ENCODE results near the gene HS6ST3.
"Not testable (repeated sequence)": the region's sequence is repeated elsewhere in the genome, so short reads cannot be mapped to it uniquely, and the experiment has no call there.

The HS6ST3 gene

DNA sequence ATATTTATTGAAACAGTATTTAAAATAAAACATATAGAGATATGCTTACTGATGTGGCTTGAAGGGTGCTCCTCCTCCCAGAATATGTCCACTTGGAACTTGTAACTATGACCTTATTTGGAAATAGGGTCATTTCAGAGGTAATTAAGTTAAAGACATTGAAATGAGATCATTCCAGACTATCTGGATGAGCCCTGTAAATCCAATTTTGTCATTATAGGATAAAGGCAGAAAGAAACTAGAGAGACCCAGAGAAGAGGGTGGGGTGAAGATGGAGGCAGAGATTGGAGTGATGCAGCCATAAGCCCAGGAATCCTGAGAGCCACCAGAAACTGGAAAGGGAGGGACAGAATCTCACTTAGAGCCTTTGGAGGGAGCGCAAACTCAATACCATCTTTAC is 661.2 kb downstream of the HS6ST3 start:
- no peak for DNase-seq

DNA sequence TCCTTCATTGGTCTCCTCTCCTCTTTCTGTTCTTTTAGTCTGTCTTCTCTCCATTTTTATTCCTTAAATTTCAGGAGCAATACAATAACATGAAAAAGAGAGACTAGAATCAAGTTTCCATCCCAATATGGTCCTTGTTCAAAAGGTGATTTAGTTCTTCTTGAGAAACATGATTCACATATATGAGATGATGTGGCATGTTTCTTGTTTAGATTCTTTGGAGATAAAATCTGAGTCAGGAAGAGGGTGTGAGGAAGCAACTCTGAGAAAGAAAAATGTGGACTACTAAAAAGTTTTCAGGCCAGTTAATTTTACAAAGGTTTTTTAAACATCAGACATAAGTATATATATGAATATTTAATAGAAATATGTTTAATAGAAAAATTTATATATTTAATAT is 673.0 kb downstream of the HS6ST3 start:
- DNase-seq, result no peak

DNA sequence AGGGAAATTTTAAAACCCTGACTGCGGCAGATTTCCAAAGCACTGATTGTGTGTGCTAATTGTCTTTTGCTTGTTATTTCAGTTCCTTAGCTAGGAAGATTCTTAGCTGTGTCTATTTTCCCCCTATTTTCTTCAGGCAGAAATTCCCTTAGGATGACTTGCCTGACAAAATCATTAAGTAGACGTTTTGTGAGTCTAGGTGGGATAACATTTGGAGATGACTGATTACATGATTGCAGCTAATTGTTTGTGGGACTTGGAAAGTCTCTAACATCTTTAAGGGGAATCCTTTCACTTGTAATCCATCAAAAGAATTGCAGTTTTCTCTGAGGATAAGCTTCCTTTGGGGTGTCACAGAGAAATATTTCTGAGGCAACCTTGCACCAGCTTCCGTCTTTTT is 676.4 kb downstream of the HS6ST3 start:
- DNase-seq, result no peak

DNA sequence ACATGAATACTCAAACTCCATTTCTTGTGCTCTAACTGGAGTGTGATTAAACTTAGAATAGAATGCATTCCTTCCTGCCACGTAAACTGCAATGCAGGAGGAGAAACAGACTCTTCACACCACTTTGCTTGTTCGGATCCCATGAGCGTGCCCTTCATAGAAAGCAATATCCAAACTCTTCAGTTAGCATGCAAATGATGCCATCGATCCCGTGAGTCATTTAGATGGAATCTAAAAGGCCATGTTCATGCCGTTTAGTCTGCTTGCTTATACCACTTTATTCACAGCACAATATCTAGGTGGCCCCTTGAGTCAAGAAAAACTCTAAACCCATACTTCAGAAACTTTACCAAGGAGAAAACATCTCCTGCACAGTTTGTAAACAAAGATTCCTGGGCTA is 678.6 kb downstream of the HS6ST3 start:
- DNase-seq, result no peak

DNA sequence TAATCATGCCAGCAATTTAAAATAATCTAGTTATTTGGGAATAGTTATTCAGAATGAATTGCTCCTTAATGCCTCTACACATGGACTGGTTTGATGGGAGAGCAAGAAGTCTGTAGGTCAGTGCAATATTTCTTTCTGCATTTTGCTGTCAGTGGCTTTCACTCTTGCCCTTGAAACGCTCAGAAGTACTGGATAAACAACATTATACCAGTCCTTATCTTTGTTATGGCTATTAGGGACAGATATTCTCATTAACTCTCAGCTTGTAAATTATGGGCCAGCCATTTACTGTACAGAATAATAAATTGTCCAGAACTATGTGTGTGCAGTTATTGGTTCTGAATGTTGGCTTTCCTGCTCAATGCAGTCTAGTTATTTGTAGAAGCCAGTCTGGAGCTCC is 680.0 kb downstream of the HS6ST3 start:
- no peak for DNase-seq

DNA sequence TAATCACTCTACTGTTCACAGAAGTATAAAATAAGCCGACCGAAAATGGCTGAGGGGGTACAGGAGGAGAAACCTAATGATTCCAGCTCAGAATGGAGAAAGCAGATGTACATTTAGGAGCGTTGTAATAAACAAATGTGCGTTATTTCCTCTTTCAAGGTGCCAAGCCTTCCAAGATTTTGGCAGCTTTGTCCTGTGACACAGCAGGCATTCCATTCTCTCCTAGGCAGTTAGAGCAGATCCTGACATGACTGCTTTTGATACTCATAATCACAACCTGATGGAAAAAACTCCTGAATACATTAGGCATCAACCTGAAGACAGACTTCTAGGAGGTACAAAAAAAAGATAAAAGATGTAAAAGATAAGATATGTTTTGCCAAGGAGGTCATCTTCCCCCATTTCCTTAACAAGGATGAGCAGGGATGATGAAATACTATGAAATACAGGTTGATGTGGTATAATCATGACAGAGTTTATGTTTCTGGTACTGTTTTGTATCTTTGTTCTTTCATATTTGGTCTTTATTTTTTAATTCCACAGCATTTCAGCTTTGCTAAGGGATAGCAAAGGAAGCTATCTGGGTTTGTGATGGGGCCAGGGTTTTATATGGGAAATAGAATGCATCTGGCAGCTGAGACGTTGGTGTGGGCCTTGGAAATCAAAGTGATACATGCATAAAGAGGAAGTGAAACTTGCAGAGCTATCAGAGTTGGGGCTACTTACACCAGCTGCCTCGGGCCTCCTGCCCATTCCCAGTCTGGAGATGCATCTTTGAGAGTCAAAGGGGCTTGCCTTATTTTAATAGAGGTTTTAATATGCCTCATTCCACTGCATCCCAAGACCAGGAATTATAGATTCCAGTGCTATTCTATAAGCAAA is 681.8 kb downstream of the HS6ST3 start:
- DNase-seq, result no peak

DNA sequence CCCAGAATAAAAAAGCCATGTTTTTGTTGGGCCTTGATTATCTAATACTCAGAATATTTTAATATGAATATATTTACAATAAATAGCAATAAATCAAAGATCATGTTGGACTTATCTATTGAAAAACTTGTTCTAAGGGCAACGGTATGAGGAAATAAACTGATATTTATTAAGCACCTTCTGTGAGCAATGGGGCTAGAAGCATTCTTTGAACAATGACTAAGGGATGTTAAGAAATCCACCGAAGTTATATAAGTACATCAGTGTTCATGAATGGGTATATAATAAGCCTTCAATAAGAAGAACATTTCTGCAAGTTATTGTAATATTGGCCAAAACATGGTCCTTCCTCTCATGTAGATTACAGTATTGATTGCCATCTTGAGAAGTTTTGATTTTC is 682.5 kb downstream of the HS6ST3 start:
- DNase-seq, result no peak

DNA sequence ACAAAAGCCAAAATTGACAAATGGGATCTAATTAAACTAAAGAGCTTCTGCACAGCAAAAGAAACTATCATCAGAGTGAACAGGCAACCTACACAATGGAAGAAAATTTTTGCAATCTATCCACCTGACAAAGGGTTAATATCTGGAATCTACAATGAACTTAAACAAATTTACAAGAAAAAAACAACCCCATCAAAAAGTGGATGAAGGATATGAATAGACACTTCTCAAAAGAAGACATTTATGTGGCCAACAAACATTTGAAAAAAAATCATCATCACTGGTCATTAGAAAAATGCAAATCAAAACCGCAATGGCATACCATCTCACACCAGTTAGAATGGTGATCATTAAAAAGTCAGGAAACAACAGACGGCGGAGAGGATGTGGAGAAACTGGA is 688.4 kb downstream of the HS6ST3 start:
- not testable (repeated sequence) for DNase-seq

DNA sequence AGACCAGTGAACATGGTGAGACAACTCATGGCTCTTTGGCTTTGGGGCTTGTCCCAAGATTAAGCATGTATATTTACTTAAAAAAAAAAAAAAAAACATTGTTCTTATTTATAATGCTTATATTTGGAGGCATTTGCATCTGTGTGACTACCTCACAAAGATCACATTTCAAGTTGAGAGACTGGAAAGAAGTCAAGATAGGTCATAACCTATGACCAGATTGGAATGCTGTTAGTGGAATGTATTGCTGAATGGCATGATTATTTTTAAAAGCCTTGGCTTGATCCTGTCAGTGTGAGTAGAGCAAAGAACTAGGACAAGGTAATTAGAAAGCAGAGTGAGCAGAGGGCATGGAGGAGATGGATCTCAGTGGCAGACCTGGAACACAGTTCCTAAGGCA is 689.8 kb downstream of the HS6ST3 start:
- DNase-seq, result no peak

DNA sequence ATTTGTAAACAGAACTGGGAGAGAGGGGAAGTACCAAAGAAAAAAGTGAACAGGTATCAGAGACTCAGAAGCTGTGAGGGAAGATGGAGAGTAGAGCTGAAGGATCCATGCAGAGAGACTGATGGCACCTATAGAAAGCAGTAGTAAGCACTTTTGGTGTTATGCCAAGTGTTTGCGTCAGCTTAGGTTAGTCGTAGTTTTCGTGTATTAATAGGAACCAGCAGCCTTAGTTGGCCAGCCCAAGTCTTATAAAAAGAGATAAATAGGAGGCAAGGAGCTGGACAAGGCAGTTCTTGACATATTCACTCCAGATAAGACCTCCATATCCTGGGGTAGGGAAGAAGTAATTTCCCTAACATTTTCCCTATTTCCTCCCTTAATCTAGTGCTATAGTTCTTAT is 690.2 kb downstream of the HS6ST3 start:
- DNase-seq, result no peak

DNA sequence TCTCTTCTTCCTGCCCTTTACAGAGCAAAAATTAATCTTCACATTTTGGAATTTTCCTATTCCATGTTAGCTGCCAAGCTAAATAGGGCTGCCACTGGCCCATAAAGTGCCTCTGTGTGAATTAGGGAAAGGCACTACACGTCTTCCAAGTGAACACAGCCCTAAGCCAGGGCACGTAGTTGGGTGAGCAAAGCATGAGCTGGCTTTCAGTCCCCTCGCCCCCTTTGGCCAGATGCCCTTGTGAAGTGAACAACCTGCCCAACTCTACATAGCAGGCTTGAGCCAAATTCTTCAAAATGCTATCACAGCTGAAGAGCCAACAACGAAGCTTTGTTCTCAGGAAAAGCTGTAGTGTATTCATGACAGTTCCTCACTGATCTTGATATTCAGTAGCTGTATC is 691.2 kb downstream of the HS6ST3 start:
- DNase-seq, result no peak

DNA sequence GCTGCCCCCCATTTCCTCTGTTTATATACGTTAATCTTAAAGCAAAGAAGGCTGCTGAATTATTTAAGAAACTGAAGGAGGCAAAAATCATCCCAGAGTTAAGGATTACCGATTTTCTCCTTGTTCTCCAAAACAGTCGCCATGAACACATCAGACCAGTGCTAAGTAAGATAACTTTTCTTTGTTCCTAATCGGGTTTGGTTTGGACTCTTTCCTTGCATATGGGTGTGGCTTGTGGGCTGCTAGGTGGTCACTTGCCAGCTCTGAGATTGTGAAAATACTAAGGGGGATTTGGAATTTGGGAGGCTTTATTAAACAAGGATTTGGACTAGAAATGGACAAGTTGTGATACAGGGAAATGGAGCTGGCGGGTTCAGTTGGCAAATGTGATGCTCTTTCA is 692.3 kb downstream of the HS6ST3 start:
- no peak for DNase-seq

DNA sequence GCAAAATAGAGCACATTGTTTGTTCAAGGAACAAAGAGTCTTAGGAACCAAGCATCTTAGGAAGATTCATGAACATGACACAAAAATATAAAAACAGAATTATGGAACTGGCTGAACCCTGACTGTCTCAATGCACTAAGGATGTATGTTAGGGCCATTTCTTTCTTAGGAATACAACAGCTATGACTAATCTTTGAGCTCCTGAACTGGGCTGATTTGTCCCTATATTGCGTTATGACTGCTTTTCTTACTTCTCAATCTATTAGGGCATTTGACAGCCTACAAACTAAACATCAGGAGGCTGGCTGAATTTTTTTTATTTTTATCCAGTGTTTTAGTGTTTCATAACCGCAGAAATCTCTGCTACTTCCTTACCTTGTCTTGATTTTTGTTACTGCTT is 693.1 kb downstream of the HS6ST3 start:
- DNase-seq, result no peak

DNA sequence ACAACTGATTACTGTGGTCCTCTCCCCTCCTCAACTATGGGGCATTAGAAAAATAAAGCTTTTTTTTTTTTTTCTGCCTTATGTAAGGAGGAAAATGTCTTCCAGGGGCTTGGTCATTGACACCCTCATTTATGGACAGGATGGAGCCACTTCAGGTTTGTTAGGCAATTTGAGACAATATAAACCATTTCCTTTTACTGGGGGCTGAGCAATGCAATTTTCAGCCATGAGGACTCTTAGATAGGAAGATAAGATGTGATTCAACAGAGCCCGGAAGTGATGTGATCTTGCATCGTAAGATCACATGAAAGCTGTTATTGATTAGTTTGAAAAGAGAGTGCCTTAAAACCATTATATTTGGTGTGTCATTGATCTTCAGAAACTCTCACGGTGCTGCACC is 693.6 kb downstream of the HS6ST3 start:
- DNase-seq, result no peak

DNA sequence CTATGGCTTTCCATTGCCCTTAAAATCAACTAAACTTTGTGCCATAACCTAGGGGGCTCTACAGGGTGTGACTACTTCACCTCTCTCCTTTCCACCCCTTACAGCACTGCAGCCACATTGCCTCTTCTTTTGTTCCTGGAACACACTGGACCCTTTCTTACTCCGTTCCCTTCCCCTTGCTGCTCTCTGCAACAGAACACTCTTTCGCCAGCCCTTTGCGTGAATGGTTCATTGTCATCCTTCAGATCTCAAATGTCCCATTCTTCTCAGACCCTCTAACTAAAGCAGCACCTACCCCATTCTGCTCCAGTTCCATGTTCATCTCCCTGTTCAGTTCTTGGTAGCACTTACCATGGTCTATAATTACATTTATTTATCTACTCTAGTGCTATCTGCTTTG is 696.1 kb downstream of the HS6ST3 start:
- no peak for DNase-seq

DNA sequence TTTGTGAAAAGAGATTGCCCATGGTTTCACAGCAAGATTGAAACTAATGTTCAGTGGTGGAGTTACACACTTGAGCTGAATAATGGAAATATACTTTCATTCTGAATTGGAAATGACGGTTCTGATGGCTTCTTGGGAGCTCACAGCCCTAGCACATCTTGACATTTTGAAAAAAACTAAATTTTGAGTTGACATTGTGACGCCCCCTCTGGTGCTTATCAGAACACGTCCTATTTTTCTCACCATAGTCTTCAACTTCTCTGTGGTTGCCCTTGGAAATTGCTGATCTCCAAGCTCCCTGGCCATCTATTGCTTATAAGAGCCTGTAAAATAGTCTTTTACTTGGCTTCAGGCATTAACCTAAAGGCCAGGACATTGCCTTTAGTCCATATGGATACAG is 702.3 kb downstream of the HS6ST3 start:
- DNase-seq, result no peak

DNA sequence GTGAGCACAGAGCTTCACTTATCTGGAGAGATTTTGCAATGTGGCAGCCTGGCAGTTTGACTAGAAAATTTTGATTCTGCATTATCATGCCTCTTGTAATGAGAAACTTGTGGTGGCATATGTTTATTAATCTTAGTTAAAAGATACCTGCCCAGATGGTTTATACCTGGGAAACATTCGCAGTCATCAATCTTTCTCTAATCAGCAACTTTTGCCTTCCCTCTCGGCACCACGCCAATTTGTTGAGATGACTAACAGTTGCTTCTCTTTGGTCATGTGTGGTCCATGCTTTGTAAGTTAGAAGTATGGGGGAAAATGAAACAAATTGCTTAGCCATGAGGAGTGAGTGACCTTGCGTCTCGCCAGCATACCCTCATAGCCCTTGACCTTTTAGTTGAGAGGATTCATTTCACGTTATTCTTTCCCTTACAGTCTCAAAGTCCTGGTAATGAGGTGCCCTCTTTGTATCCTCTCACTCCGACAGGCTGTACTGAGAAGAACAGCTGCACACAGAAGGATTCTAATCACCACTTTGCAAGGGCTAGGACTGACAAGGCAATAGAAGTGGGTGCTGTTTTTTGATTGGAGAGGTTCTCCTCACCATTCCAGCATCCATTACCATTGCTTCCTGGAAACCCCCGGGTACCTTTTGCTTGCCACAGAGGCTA is 703.0 kb downstream of the HS6ST3 start:
- no peak for DNase-seq

DNA sequence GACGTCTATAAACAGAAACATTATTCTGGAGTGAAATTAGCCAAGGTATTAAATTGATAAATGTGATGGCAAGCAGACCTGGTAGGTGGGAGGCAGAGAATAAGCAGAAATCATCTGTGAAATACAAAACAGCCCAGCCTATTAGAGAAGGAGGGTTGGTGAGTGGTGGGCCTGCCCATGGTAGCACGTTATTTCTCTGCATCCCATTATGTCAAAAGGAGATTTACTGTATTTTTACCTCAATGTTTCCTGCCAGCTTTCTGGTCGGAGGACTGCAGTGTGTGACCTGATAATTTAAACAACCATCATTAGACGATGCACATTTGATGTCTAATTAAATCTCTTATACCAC is 703.5 kb downstream of the HS6ST3 start:
- DNase-seq, result no peak

DNA sequence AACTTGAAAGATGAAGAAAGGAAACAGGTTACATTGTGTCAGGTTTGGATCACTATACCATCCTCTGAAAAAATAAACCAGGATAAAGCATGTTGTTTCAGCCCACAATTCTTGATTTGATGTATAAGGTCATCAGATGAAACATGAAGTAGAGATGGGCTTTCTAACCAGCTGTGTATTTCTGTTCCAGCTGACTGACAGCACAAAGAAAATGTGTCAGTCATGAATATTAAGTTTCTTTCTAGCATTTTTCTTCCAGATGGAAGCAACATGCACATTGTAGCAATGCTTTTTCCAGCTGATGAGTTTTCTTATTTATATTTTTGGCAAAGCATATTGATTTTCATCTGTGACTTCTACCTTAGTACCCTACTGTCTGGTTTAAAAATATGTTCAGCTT is 704.8 kb downstream of the HS6ST3 start:
- DNase-seq, result no peak

DNA sequence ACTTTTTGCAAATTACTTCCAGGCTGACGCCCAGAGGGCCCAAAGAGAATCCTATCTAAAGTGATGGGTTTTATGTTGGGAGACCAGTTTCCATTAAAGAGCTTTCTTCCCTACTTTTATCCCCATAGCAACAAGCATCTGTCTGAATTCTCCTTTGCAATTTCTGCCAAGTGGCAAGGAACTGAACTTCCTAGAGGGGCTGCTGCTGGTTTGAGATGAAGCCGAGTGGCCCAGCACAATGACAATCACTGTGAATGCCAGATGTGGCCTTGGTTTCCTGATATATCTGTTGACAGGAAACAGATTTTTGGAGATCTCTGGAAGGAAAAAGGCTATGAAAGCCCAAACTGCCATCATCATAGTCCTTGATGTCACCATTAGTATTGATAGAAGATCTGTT is 705.8 kb downstream of the HS6ST3 start:
- no peak for DNase-seq

DNA sequence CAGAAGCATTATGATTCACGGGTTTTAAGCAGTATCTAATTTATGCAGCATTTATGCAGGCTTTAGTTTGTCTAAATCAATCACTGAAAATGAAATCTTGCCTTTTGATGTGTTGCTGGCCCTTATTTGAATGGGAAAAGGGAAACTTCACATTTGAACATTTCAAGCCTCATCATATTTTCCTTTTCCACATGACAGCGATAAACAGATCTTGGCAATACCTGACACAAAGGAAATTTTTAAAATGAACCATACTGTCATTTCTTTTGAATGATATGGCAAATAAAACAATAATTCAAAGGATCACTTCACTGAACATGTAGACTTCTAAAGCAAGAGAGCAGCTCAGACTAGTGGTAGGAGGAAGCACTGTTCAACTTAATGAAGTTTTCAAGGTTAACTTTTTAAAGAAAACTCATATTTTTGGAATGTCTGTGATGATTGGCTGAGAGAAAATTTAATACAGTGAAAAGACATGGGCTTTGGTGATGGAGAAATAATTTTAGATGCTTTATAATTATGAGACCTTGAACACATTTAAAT is 706.3 kb downstream of the HS6ST3 start:
- no peak for DNase-seq

DNA sequence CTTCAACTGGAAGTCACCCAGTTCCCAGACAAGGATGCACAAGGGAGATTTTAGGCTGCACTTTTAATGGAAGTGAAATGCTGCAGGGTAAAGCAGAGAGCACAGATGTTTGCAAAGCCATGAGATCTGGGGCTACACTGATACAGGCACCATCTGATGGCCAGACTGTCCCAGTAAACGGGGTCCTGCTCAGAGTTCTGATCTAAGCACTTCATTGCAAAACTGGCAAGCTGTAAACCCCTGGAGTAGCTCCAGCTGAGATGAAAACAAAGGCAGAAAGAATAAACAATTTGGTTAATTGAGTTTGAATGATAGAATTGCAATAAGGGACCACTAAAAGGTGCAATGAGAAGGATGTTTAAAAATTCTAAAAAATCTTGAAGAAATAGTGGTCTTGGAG is 707.2 kb downstream of the HS6ST3 start:
- DNase-seq, result no peak

DNA sequence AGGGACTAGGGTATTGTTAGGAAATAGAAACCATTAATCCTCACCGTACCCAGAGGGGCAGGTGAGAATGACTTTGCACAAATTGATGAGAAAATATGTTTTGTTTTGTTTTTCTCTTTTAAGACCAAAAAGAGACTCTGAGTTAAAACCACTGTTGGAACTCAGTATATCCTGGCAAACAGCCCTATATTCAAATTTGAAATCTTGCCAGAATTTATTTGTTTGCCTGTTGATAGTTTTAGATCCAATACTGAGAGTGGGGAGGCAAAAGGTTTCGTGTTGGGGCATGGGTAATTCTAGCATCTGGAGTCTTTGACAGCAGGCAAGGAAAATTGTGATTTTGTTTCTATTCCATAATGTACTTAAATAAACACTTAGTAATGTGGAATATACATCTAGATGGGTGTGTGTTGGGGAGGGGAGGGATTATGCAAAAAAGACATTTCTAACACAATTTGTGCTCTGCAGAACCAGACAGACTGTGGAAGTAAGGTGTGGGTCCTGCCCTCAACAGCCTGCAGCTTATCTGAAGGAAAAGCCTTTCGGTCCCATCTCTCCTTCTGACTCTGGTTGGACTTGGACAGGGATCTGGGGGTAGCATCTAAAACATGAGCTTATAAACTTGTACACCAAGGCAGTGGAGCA is 713.7 kb downstream of the HS6ST3 start:
- DNase-seq, result no peak

DNA sequence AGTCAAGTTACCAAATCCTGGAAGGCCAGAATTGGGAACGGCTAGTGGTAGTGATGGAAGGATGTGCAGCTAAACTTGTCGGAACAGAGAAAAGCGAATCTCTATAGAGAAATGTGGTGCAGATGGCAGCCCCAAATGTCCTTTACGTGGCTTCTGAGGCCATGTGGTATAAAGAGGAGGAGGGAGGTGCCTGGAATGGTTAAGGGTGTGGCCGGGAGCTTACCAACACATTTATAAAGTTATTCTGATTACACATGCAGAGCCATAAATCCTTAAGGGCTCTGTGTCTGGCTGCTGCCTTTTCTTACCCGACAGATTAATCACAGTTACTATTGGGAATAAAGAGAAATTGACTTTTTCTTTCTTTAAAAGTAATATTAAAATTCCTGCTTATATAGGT is 714.3 kb downstream of the HS6ST3 start:
- DNase-seq, result no peak
